GM19463 (cell line): Measurements from ENCODE around the gene IPO5.
"Not testable (repeated sequence)": the region's sequence is repeated elsewhere in the genome, so short reads cannot be mapped to it uniquely, and the experiment has no call there.

Experiments used
- ATAC-seq: cut with Tn5 transposase; IDR thresholded peaks from one replicate; pipeline ENCODE4 v1.9.1; 2021; ENCODE audit warnings: mild to moderate bottlenecking, moderate library complexity; ENCODE audit not compliant: unreplicated experiment

Gene IPO5

GRCh38 chr13:98007001-98007400 is 53.5 kb downstream of the IPO5 start:
- no peak for ATAC-seq

- ATAC-seq = no peak
Measured at GRCh38 chr13:98013241-98013640, 59.8 kb downstream of the IPO5 start.

GRCh38 chr13:98014766-98015165 is 61.3 kb downstream of the IPO5 start:
- no peak for ATAC-seq

- no peak for ATAC-seq
Measured at GRCh38 chr13:98018293-98018692, 64.8 kb downstream of the IPO5 start.

GRCh38 chr13:98019186-98019585 is 65.7 kb downstream of the IPO5 start:
- no peak for ATAC-seq

GRCh38 chr13:98020271-98020670 is 66.8 kb downstream of the IPO5 start:
- no peak for ATAC-seq

- no peak for ATAC-seq
Measured at GRCh38 chr13:98022210-98022609, 68.7 kb downstream of the IPO5 start.

GRCh38 chr13:98025480-98026025 is 72.1 kb downstream of the IPO5 start:
- ATAC-seq = no peak

GRCh38 chr13:98026457-98026857 is 73.0 kb downstream of the IPO5 start:
- no peak for ATAC-seq

GRCh38 chr13:98032168-98032567 is 78.7 kb downstream of the IPO5 start:
- ATAC-seq = no peak

- peak; percentile 58 for ATAC-seq
Measured at GRCh38 chr13:98033277-98034247, 80.1 kb downstream of the IPO5 start.

GRCh38 chr13:98035373-98035772 is 81.9 kb downstream of the IPO5 start:
- no peak for ATAC-seq

GRCh38 chr13:98036564-98037302 is 83.3 kb downstream of the IPO5 start:
- not testable (repeated sequence) for ATAC-seq

GRCh38 chr13:98039261-98039660 is 85.8 kb downstream of the IPO5 start:
- no peak for ATAC-seq

GRCh38 chr13:98039964-98040363 is 86.5 kb downstream of the IPO5 start:
- ATAC-seq = no peak

GRCh38 chr13:98041081-98041820 is 87.8 kb downstream of the IPO5 start:
- ATAC-seq = no peak

GRCh38 chr13:98044301-98044700 is 90.8 kb downstream of the IPO5 start:
- ATAC-seq = no peak

GRCh38 chr13:98047785-98048184 is 94.3 kb downstream of the IPO5 start:
- ATAC-seq = not testable (repeated sequence)

- ATAC-seq = no peak
Measured at GRCh38 chr13:98048265-98048664, 94.8 kb downstream of the IPO5 start.

- no peak for ATAC-seq
Measured at GRCh38 chr13:98050041-98050466, 96.6 kb downstream of the IPO5 start.

- ATAC-seq = no peak
Measured at GRCh38 chr13:98052412-98052811, 98.9 kb downstream of the IPO5 start.
